DND-41 (cell line): Measurements from ENCODE around the gene CITED1.

Source experiments
- CTCF ChIP-seq: IDR thresholded peaks from 2 replicates; pipeline ENCODE4 v1.5.1; 2012; ENCODE audit warnings: borderline replicate concordance, low read length, moderate library complexity, mild to moderate bottlenecking; ENCODE audit not compliant: poor library complexity, severe bottlenecking; ENCODE audit errors: extremely low read depth
- EZH2 ChIP-seq: IDR thresholded peaks from 3 replicates; pipeline ENCODE4 v1.6.1; 2012; ENCODE audit warnings: borderline replicate concordance, low read depth, mild to moderate bottlenecking, moderate library complexity, low read length, inconsistent platforms; ENCODE audit not compliant: severe bottlenecking

- TF ChIP-seq CTCF, result no peak
- TF ChIP-seq EZH2, result no peak
Measured at GRCh38 chrX:72255445-72255844, 50.3 kb downstream of the CITED1 start.
